GM18517 (cell line): ENCODE data around the gene HIKESHI.
A peak's percentile ranks its signal among the peaks of the same experiment; 100 is the strongest.
"Not testable (repeated sequence)": the region's sequence is repeated elsewhere in the genome, so short reads cannot be mapped to it uniquely, and the experiment has no call there.

Experiments used
- ATAC-seq: cut with Tn5 transposase; IDR thresholded peaks from one replicate; pipeline ENCODE4 v1.9.1; 2021; ENCODE audit warnings: mild to moderate bottlenecking, moderate library complexity; ENCODE audit not compliant: unreplicated experiment

The HIKESHI gene

GRCh38 chr11:86292912-86293616, 9.0 kb upstream of the HIKESHI start:
- peak; percentile 72 for ATAC-seq

GRCh38 chr11:86294026-86294425, 8.0 kb upstream of the HIKESHI start:
- ATAC-seq, result no peak

- ATAC-seq, result no peak
Measured at GRCh38 chr11:86301742-86302091, 323 bp upstream of the HIKESHI start.

GRCh38 chr11:86303257-86303656, 1.2 kb downstream of the HIKESHI start:
- ATAC-seq, result no peak

- not testable (repeated sequence) for ATAC-seq
Measured at GRCh38 chr11:86308710-86309109, 6.7 kb downstream of the HIKESHI start.

- ATAC-seq, result no peak
Measured at GRCh38 chr11:86313793-86314192, 11.8 kb downstream of the HIKESHI start.

- ATAC-seq, result no peak
Measured at GRCh38 chr11:86314636-86315035, 12.6 kb downstream of the HIKESHI start.

GRCh38 chr11:86335131-86335767, 33.2 kb downstream of the HIKESHI start:
- no peak for ATAC-seq

- ATAC-seq, result no peak
Measured at GRCh38 chr11:86337227-86337626, 35.2 kb downstream of the HIKESHI start.

GRCh38 chr11:86341382-86341781, 39.3 kb downstream of the HIKESHI start:
- ATAC-seq, result no peak

- no peak for ATAC-seq
Measured at GRCh38 chr11:86346513-86346912, 44.5 kb downstream of the HIKESHI start.

- no peak for ATAC-seq
Measured at GRCh38 chr11:86355256-86355655, 53.2 kb downstream of the HIKESHI start.

GRCh38 chr11:86357412-86357811, 55.4 kb downstream of the HIKESHI start:
- not testable (repeated sequence) for ATAC-seq

GRCh38 chr11:86358720-86359119, 56.7 kb downstream of the HIKESHI start:
- ATAC-seq, result no peak

- no peak for ATAC-seq
Measured at GRCh38 chr11:86360775-86361395, 58.8 kb downstream of the HIKESHI start.

GRCh38 chr11:86363424-86363823, 61.4 kb downstream of the HIKESHI start:
- ATAC-seq, result no peak

GRCh38 chr11:86365546-86365945, 63.5 kb downstream of the HIKESHI start:
- ATAC-seq, result no peak

GRCh38 chr11:86369668-86370067, 67.6 kb downstream of the HIKESHI start:
- ATAC-seq, result no peak

GRCh38 chr11:86370171-86370570, 68.1 kb downstream of the HIKESHI start:
- ATAC-seq, result no peak

- ATAC-seq, result no peak
Measured at GRCh38 chr11:86370922-86371594, 69.0 kb downstream of the HIKESHI start.

- ATAC-seq, result no peak
Measured at GRCh38 chr11:86372041-86372440, 70.0 kb downstream of the HIKESHI start.

GRCh38 chr11:86372586-86372985, 70.5 kb downstream of the HIKESHI start:
- ATAC-seq, result no peak
